GM23248 (cell line): ENCODE data around the gene BAIAP2.

Source experiments
- EZH2 ChIP-seq: fragments of 200-600 bp; sonication (generic); IDR thresholded peaks from 2 replicates; pipeline ENCODE4 v1.6.1; 2018; ENCODE audit warnings: antibody characterized with exemption, mild to moderate bottlenecking; ENCODE audit not compliant: insufficient read depth, poor library complexity, severe bottlenecking
- EZH2phosphoT487 ChIP-seq: fragments of 200-600 bp; sonication (generic); IDR thresholded peaks from 2 replicates; pipeline ENCODE4 v1.6.1; 2018; ENCODE audit warnings: antibody characterized with exemption, moderate library complexity, mild to moderate bottlenecking, low read depth; ENCODE audit not compliant: insufficient read depth

DNA sequence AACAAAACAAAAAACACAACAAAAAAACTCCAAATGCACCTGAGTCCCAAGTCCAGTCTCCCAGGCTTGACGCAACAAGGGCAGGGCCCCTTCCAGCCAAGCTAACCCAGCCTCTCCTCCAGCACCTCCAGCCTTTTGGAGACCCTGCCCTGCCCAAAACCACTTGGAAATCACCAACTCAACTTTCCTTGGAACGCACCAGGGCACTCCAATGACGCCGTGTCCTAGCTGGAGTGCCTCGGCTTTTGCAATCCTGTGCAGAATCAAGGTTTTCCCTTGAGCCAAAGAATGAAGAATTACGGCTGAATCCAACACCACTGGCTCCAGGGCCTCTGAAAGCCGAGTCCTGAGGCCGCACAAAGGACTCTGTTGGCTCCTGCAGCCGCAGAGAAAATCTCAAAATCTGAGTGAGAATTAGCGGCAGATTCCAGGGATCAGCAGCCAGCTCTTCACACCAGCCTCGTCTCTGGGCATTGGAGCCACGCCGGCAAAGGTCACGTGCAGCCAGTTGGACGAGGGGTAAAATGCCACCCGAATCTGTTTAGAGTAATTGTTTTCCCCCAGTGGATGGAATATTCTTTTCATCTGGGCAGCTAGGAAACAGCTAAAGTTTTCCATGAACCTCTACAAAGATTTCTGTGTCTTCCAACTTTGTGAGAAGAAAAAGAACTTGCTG lies 9.7 kb upstream of the BAIAP2 start:
- TF ChIP-seq EZH2phosphoT487 (no peak), EZH2 (no peak)
